K562 (cell line): ENCODE data around the gene MCL1. TPM values are rescaled to one million over a fixed set of nuclear protein-coding genes. Genes with fewer than 3 reads are reported as not detected.

Experiments used
- ARID1B ChIP-seq: fragments of 450-650 bp; IDR thresholded peaks from 2 replicates; pipeline ENCODE4 v1.6.1; 2016; ENCODE audit warnings: antibody characterized with exemption, mild to moderate bottlenecking, inconsistent platforms
- ARNT ChIP-seq, 2 experiments: fragments of 450-650 bp; IDR thresholded peaks; 2 replicates each; pipeline ENCODE4 v1.6.1; 2016; ENCODE audit warnings: mild to moderate bottlenecking in 1 of 2
- BRD9 ChIP-seq: fragments of 450-650 bp; IDR thresholded peaks from 2 replicates; pipeline ENCODE4 v1.6.1; 2018; ENCODE audit warnings: low read depth; ENCODE audit not compliant: partially characterized antibody
- CCNT2 ChIP-seq: IDR thresholded peaks from 2 replicates; pipeline ENCODE4 v1.6.1; 2011; ENCODE audit warnings: borderline replicate concordance, low read depth, mild to moderate bottlenecking, moderate library complexity, mixed read lengths, low read length; ENCODE audit not compliant: insufficient read length; ENCODE audit errors: extremely low read depth
- HNRNPLL ChIP-seq: fragments of 200-400 bp; formaldehyde crosslinking; IDR thresholded peaks from 2 replicates; pipeline ENCODE4 v1.6.1; 2017; ENCODE audit warnings: low read length, low read depth, mild to moderate bottlenecking; ENCODE audit not compliant: poor library complexity, severe bottlenecking
- HNRNPUL1 ChIP-seq: fragments of 200-400 bp; formaldehyde crosslinking; IDR thresholded peaks from 2 replicates; pipeline ENCODE4 v1.6.1; 2017; ENCODE audit warnings: low read length
- JUND ChIP-seq, 2 experiments: IDR thresholded peaks; 2 replicates in 1 of 2; 3 replicates in 1 of 2; pipeline ENCODE4 v1.6.1; 2011; ENCODE audit warnings: borderline replicate concordance in 2 of 2, low read depth in 2 of 2, low read length in 2 of 2, improper control_type of control experiment in 1 of 2, missing biosample characterization in 1 of 2, missing genetic modification characterization in 1 of 2, missing genetic modification reagents in 1 of 2
- KAT7 ChIP-seq: sonication (generic); formaldehyde crosslinking; IDR thresholded peaks from 2 replicates; pipeline ENCODE4 v1.8.0; 2022; ENCODE audit warnings: missing genetic modification reagents, mild to moderate bottlenecking, borderline replicate concordance
- MTA2 ChIP-seq: fragments of 450-650 bp; IDR thresholded peaks from 2 replicates; pipeline ENCODE4 v1.6.1; 2016; ENCODE audit warnings: low read depth
- RNF2 ChIP-seq: sonication (generic); IDR thresholded peaks from 2 replicates; pipeline ENCODE4 v1.6.1; 2016
- TGIF2 ChIP-seq: sonication (generic); formaldehyde crosslinking; IDR thresholded peaks from 2 replicates; pipeline ENCODE4 v1.8.1; 2022; ENCODE audit warnings: mild to moderate bottlenecking, missing genetic modification reagents, moderate library complexity
- ZFX ChIP-seq: sonication (generic); formaldehyde crosslinking; IDR thresholded peaks from 2 replicates; pipeline ENCODE4 v1.8.0; 2022; ENCODE audit warnings: mild to moderate bottlenecking, missing genetic modification reagents, moderate library complexity
- ZNF174 ChIP-seq: fragments of 250-450 bp; sonication (Bioruptor Pico); IDR thresholded peaks from 2 replicates; pipeline ENCODE4 v1.4.0; 2020; ENCODE audit warnings: mild to moderate bottlenecking
- ZNF239 ChIP-seq: fragments of 250-450 bp; sonication (Bioruptor Pico); IDR thresholded peaks from 2 replicates; pipeline ENCODE4 v1.4.0; 2020; ENCODE audit warnings: mild to moderate bottlenecking
- polyA plus RNA-seq, 8 experiments: library from polyadenylated mRNA; depleted of rRNA in 4 of 8; stranded (reverse) in 5 of 8; unstranded in 3 of 8; fragments of >200 nt; fragmentation: Nextera tagmentation in 2 of 8; fragmentation: Illumina TruSeq in 1 of 8; extraction: Ambion mirVana in 2 of 8; extraction: Trizol in 1 of 8; gene quantifications; 2 replicates each; pipeline versions ENCODE4 v1.2.1 to v1.2.3, GENCODE V29; 2011 to 2014; ENCODE audit warnings: inconsistent platforms in 1 of 8, missing spikeins in 1 of 8
- total RNA-seq, 7 experiments: library from RNA; depleted of rRNA in 6 of 7; stranded (reverse); fragments of >200 nt in 6 of 7; fragmentation: Illumina TruSeq in 2 of 7; extraction: Trizol in 2 of 7; gene quantifications; 2 replicates each; pipeline versions ENCODE4 v1.2.1 to v1.2.3, GENCODE V29; 2011 to 2021; ENCODE audit warnings: low replicate concordance in 1 of 7
- TF ChIP-seq, protein P1 (sequence below), 2 experiments: IDR thresholded peaks in 1 of 2; conservative IDR thresholded peaks in 1 of 2; 2 replicates each; pipeline ENCODE4 v1.6.1; 2016; ENCODE audit warnings: low read depth in 2 of 2, mild to moderate bottlenecking in 1 of 2, missing compliant biosample characterization in 1 of 2, missing genetic modification characterization in 1 of 2, moderate library complexity in 1 of 2
- TF ChIP-seq, protein P2 (sequence below): fragments of 250-450 bp; sonication (Bioruptor Pico); IDR thresholded peaks from 2 replicates; pipeline ENCODE4 v1.4.0; 2020
- TF ChIP-seq, protein P3 (sequence below), 2 experiments: fragments of 450-650 bp; conservative IDR thresholded peaks; 2 replicates each; pipeline ENCODE4 v1.6.1; 2017; ENCODE audit warnings: mild to moderate bottlenecking in 2 of 2, moderate library complexity in 2 of 2

Gene MCL1
- total and polyA plus RNA-seq, 9 of the 15 experiments (the other 6 are each of a cell fraction or from before 2014, with no cell fraction given) = 27.1 to 224 (median 138) TPM

DNA sequence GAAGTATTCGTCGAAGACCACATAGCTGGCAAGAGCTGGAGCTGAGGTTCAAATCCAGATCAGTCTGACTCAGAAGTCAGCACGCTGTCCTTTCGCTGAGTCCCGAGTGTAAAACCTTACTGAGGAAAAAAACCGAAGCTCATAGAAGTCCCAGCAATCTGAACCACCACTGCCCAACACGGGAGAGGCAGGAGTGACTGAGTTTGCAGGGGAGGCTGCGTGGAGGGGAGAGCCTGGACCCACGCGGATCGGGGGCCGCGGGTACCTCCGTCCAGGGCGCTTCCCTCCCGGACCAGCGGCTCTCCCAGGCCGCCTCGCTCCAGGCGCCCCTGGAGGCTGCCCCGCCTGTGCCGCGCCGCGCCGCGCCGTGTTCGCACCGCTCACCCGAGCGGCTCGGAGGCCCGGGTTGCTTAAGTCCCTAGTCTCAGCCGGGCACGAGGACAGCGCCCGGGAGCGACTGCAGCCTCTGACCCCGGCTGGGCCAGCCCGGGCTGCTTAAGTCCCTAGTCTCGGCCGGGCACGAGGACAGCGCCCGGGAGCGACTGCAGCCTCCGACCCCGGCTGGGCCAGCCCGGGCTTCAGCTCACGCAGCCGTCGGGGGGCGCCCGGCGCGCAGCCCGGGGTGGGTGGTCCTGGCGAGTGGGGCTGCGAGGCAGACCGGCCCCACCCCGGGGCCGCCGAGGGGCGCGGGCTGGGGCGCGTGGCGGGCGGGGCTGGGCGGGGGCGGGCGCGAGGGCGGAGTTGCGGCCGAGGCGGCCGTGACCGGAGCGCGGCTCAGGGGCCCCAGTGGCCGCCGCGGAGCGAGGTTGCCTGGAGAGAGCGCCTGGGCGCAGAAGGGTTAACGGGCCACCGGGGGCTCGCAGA is 30.5 kb downstream of the MCL1 start, which contains the start of gene ADAMTSL4 (continued):
- TF ChIP-seq, protein P1, sequence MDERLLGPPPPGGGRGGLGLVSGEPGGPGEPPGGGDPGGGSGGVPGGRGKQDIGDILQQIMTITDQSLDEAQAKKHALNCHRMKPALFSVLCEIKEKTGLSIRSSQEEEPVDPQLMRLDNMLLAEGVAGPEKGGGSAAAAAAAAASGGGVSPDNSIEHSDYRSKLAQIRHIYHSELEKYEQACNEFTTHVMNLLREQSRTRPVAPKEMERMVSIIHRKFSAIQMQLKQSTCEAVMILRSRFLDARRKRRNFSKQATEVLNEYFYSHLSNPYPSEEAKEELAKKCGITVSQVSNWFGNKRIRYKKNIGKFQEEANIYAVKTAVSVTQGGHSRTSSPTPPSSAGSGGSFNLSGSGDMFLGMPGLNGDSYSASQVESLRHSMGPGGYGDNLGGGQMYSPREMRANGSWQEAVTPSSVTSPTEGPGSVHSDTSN (CRISPR knock-in tag; IDR thresholded peaks at IDR 0.05; ENCODE audit: low read depth) = no peak
- TF ChIP-seq, protein P1 (tag; conservative IDR thresholded peaks at IDR 0.05; ENCODE audit: low read depth) = no peak
- TF ChIP-seq ARNT (IDR thresholded peaks at IDR 0.05) (no peak), CCNT2 (peak; percentile 59), BRD9 (peak; percentile 43), ARID1B (no peak), MTA2 (no peak), ZNF239 (CRISPR knock-in tag) (no peak), HNRNPLL (peak; percentile 39), ZNF174 (CRISPR knock-in tag) (no peak), JUND (IDR thresholded peaks at IDR 0.05; ENCODE audit: borderline replicate concordance, low read depth, low read length) (no peak; the same call in 1 of the 2 replicates), JUND (tag; IDR thresholded peaks at IDR 0.05; ENCODE audit: borderline replicate concordance, low read depth, low read length) (no peak), TGIF2 (CRISPR knock-in tag) (no peak), HNRNPUL1 (no peak), ZFX (CRISPR knock-in tag) (peak; percentile 87), KAT7 (CRISPR knock-in tag) (no peak), RNF2 (peak; percentile 56)
- TF ChIP-seq, protein P2, sequence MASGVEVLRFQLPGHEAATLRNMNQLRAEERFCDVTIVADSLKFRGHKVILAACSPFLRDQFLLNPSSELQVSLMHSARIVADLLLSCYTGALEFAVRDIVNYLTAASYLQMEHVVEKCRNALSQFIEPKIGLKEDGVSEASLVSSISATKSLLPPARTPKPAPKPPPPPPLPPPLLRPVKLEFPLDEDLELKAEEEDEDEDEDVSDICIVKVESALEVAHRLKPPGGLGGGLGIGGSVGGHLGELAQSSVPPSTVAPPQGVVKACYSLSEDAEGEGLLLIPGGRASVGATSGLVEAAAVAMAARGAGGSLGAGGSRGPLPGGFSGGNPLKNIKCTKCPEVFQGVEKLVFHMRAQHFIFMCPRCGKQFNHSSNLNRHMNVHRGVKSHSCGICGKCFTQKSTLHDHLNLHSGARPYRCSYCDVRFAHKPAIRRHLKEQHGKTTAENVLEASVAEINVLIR = no peak
- TF ChIP-seq, protein P3, sequence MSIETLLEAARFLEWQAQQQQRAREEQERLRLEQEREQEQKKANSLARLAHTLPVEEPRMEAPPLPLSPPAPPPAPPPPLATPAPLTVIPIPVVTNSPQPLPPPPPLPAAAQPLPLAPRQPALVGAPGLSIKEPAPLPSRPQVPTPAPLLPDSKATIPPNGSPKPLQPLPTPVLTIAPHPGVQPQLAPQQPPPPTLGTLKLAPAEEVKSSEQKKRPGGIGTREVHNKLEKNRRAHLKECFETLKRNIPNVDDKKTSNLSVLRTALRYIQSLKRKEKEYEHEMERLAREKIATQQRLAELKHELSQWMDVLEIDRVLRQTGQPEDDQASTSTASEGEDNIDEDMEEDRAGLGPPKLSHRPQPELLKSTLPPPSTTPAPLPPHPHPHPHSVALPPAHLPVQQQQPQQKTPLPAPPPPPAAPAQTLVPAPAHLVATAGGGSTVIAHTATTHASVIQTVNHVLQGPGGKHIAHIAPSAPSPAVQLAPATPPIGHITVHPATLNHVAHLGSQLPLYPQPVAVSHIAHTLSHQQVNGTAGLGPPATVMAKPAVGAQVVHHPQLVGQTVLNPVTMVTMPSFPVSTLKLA (conservative IDR thresholded peaks at IDR 0.05) = peak in 1 of 2 experiments; percentile 66; a peak in 1 of 4 replicates
